Measurements from ENCODE around the gene ZNF775.

GRCh38 chr7:150368096-150368883, 10.8 kb upstream of the ZNF775 start, which contains the start of gene REPIN1:
- TF ChIP-seq, protein P1, sequence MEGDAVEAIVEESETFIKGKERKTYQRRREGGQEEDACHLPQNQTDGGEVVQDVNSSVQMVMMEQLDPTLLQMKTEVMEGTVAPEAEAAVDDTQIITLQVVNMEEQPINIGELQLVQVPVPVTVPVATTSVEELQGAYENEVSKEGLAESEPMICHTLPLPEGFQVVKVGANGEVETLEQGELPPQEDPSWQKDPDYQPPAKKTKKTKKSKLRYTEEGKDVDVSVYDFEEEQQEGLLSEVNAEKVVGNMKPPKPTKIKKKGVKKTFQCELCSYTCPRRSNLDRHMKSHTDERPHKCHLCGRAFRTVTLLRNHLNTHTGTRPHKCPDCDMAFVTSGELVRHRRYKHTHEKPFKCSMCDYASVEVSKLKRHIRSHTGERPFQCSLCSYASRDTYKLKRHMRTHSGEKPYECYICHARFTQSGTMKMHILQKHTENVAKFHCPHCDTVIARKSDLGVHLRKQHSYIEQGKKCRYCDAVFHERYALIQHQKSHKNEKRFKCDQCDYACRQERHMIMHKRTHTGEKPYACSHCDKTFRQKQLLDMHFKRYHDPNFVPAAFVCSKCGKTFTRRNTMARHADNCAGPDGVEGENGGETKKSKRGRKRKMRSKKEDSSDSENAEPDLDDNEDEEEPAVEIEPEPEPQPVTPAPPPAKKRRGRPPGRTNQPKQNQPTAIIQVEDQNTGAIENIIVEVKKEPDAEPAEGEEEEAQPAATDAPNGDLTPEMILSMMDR (IDR thresholded peaks at IDR 0.05; ENCODE audit: low read depth, low read length, poor library complexity, severe bottlenecking) = no peak
- no peak for TF ChIP-seq EZH2phosphoT487 (IDR thresholded peaks at IDR 0.05; ENCODE audit: borderline replicate concordance, low read length)

Measured in DOHH2 (cell line).